Colon (tissue), 2 donors: ENCODE results near the gene ALLC.
"Not testable (repeated sequence)": the region's sequence is repeated elsewhere in the genome, so short reads cannot be mapped to it uniquely, and the experiment has no call there.

Experiments used
- FAIRE-seq: peaks from 2 replicates; lab custom pipeline; 2012; peaks lifted over from hg19 to GRCh38; lab: Jason Lieb, UNC
- donor health status: control.
- donor health status: control.

ALLC gene

DNA sequence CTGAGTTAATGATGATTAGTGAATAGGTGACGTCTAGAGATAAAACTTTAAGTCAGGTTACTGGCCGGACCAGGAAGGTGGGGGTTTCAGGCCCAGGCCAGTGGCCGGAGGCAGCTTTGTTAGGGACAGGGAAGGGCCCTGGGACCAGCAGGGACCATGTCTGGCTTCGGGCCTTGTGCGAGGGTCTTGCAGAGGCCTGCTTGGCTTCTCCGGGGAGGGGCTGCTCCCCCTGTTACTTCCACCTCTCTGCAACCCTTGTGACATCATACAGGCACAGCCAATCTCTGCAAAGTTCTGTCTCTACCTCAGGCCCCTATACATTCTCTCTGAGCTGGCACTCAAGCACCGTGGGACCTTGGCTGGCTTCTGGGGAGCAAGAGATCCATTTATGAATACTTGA, at the start of gene ALLC:
TSS of gene ALLC (plus strand) at position 320 of the 400 bp plus-strand sequence. CDS start 12,958 bp downstream, outside the sequence.
- FAIRE-seq: no peak

DNA sequence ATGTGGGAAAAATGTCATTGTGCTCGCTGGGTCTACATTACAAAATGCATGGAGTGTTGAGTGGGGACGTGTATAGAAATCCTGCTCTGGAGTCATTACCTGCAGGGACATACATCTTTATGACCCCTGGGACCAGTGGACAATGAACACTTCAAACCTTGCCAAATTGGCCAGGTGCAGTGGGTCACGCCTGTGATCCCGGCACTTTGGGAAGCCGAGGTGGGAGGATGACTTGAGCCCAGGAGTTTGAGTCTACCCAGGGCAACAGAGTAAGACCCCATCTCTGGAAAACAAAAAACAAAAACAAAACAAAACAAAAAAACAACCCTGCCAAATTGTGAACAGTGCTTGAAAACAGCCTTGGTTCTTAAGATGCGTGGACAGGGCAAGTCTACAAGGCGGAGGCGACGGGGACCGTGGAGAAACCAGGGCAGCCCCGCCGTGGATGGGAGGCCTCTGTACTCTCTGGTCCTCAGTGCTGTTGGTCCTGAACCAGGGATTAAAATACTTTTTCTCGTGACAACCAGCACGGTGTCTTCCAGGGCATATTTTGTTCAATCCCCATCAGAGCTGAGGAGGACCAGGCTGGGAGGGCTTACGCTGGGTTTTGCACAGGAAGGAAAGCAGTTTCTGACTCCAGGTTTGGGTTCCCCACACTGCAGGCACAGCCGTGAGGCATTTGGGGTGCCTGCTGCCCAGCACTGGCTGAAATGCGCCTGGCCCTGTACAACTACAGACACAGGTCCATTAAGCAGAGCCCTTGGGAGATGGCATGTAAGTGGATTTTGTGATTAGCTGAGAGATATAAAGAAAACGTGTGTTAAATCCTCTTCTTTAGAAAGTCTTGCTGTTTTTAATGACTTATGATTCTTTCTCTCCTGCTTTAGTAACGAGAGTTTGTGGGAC, 49.4 kb upstream of the ALLC start:
- FAIRE-seq: no peak

DNA sequence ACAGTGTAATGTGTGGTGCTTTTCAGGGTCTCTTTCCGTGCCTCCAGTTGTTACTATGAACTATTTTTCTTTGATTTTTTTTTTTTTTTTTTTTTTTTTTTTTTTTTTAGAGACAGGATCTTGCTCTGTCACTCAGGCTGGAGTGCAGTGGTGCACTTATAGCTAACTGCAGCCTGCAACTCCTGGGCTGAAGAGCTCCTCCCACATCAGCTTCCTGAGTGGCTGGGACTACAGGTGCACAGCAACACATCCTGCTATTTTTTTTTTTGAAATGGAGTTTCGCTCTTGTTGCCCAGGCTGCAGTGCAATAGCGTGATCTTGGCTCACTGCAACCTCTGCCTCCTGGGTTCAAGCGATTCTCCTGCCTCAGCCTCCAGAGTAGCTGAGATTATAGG, 48.7 kb upstream of the ALLC start:
- not testable (repeated sequence) for FAIRE-seq

DNA sequence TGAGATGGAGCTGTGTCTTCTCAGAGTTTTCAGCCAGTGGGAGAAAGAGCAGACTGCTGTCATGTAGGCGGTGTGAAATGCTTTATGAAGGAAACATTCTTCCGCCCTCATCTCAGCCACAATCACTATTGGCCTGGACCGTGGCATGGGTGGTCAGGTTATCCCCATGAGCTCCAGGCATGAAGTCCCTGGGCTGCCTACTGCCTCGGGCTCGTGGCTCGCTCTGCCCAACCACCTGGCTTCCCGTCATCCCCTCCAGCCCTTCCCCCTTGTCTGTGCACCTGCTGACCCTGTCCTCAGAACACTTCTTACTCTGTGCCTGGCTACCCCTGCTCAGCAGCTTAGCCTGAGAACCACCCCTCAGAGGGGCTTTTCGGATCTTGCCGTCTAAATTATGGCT, 47.6 kb upstream of the ALLC start:
- no peak for FAIRE-seq

DNA sequence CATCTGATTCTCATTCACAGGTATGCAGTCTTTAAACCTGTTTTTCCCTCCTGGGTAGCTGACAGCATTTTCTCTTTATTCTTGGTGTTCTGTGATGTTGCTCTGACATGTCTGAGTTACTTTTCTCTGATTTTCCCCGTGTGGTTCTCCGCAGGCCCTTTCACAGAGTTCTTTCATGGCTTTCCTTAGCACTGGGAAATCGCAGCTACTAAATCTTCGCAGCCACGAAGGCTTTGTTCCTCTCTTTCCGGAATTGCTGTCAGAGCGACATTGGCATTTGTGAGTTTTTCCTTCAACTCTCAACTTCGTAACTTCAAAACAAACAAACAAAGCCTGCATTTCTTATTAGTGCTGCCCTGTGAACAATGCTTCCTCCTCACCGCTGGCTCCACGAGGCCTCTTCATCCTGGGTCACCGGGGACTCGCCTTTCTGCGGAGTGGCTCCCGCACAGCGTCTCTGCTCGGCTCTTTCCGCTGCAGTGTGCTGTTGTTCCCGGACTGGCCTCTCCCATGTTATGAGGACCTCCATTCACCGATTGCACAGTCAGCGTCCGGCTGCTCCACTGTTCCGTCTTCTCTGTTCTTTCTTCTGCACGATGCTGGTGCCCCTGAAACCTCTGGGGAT, 47.0 kb upstream of the ALLC start:
- no peak for FAIRE-seq

DNA sequence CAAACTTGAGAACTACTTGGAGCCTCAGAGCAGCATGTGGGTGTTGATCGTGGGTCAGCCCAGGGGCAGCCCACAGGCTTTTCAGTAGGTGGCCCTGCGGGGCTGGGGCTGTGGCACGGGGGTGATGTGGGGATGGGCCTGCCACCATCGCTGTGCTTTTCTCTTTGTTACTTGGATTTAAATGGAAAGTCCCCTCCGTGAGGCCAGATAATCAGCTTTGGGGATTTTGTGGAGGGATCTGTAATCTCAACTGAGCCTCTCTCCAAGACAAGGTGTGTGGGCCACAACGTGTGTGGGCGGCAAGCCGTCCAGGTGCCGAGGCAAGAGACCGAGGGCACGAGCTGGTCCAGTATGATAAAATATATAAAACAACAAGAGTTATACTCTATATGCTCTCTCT, 46.4 kb upstream of the ALLC start:
- no peak for FAIRE-seq

DNA sequence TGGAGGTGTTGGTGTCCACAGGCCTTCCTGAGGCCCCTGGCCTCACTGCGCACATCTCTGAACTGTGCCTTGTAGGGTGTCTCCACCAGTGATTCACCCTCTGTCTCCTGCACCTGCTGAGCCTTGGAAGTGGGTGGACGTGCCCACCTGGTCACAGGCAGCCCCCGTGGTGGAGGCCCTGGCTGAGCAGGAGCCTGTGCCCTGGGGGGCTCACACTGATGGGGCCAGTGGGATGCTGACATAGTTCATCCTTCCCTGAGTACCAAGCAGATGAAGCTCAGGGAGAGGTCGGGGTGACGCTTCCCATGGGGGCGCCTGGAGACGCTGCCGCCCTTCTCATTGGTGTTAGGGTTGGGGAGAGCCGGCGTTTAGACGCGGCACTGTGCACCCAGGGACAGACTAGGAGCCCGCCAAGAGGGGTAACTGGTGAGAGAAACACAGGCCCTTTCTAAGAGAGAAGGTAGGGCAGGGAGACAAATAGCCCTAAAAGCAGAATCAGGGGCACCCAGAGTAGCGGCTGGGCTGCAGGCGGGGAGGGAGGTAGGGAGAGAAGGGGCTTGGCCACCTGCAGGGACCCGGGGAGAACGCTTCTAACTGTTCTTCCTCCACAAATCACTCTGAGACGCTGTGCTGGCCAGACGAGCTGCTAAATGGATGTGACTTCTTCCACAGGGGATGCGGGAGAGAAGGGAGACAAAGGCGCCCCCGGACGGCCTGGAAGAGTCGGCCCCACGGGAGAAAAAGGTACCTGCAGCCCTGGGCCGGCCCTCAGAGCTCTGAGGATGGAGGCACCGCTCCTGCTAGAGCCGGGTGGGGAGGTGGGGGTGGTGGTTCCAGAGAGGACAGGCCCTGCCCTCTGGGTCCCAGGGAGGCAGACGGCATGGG, 45.1 kb upstream of the ALLC start:
- no peak for FAIRE-seq

DNA sequence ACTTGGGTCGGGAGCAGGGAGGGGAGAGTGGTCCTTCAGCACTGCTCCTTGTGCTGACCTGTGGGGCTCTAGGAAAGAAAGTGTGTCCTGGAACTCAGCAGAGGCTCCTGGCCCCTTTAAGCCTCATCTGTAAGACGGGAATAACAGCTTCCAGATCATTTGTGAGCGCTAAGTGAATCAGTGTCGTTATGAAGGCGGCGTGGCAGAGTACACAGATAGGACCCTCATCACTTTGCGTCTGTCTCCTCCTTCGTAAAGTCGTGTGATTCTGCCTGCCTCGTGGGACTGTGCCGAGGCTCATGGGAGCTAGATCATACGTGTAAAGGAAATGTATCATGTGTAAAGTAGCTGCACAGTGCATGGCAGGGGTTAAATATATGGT, 44.5 kb upstream of the ALLC start:
- no peak for FAIRE-seq

DNA sequence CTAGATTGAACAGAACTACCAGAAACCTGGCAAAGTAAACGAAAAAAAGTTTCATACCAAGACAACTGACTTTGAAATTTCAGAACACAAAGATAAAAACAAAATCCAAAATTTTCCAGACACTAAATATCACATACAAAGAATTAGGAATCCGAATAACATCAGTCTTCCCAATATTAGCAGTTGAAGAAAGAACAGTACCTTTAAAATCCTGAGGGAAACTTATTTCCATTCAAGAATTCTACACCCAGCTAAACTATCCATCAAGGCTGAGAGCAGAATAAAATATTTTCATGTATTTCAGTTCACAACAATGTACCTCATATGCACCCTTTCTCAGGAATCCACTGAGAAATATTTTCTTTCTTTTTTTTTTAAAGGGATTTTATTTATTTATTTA, 43.3 kb upstream of the ALLC start:
- peak; percentile 75 for FAIRE-seq

DNA sequence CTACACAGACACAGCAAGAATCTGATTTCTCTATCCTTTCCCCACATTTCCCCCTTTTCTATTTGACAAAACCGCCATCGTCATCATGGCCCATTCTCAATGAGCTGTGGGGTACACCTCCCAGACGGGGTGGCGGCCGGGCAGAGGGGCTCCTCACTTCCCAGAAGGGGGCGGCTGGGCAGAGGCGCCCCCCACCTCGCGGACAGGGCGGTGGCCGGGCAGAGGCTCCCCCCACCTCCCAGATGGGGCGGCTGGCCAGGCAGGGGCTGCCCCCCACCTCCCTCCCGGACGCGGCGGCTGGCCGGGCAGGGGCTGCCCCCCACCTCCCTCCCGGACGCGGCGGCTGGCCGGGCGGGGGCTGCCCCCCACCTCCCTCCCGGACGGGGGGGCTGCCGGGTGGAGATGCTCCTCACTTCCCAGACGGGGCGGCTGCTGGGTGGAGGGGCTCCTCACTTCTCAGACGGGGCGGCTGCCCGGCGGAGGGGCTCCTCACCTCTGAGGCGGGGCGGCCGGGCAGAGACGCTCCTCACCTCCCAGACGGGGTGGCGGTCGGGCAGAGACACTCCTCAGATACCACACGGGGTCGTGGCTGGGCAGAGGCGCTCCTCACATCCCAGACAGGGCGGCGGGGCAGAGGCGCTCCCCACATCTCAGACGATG, 42.3 kb upstream of the ALLC start:
- FAIRE-seq: not testable (repeated sequence)

DNA sequence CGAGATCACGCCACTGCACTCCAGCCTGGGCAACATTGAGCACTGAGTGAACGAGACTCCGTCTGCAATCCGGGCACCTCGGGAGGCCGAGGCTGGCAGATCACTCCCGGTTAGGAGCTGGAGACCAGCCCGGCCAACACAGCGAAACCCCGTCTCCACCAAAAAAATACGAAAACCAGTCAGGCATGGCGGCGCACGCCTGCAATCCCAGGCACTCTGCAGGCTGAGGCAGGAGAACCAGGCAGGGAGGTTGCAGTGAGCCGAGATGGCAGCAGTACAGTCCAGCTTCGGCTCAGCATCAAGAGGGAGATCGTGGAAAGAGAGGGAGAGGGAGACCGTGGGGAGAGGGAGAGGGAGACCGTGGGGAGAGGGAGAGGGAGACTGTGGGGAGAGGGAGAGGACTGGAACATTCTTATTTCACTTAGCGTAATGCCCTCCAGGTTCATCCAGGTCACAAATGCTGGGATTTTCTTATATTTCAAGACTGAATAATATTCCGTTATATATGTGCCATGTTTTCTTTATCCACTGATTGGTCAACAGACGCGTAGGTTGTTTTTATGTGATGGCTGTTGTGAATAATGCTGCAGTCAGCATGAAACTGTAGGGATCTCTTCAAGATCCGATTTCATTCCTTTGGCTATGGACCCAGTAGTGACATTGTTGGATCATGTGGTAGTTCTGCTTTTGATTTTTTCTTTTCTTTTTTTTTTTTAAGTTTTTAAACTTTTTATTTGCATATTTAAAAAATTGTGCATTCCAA, 41.4 kb upstream of the ALLC start:
- FAIRE-seq: not testable (repeated sequence)

DNA sequence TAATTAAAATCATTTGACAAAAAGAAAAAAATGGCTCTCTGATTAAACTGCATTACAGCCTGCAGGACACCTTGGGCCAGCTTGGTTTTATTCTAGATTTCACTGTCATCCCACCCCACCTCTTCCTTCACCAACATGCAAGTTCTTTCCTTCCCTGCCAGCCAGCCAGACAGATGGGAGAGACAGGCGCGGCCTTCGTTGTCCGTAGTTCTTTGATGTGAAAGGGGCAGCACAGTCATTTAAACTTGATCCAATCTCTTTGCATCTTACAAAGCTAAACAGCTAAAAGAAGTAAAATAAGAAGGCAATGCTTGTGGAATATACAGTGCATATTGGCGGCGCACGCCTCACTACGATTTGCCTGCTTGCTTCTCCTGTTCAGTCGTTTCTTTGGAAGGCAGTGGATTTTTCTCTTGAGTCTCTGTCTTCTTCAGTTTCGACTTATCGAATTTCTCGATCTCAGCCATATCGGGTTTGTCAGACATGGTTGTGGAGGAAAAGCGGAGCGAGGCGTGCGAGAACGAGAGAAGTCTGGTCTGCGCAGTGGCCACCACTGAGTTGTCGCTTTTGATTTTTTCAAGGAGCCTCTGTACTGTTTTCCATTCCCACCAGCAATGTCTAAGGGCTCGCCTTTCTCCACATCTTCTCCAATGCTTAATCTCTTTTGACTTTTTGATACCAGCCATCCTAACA, 40.7 kb upstream of the ALLC start:
- no peak for FAIRE-seq

DNA sequence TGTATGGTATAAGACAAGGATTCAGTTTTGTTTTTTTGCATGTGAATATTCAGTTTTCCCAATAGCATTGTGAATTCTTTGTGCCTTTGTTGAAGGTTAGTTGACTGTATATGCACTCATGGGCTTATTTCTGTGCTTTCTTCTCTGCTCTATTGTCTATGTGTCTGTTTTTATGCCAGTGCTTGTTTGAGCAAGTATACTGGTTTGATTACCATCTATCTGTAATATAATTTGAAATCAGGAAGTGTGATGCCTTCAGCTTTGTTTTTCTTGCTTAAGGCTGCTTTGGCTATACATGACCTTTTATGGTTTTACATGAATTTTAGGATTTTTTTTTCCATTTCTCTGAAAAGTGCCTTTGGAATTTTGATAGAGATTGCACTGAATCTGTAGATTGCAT, 39.6 kb upstream of the ALLC start:
- no peak for FAIRE-seq

DNA sequence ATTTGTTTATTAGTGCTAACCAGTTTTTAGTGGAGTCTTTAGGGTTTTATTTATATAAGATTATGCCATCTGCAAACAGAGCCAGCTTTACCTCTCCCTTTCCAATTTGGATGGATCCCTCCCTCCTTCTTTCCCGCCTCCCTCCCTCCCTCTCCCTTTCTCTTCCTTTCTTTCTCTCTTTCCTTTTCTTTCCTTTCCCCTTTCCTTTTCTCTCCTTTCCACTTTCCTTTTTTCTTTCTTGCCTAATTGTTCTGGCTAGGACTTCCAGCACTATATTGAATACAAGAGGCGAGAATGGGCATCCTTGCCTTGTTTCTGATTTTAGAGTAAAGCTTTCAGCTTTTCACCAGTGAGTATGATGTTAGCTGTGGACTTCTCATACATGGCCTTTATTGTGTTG, 39.0 kb upstream of the ALLC start:
- FAIRE-seq: no peak

DNA sequence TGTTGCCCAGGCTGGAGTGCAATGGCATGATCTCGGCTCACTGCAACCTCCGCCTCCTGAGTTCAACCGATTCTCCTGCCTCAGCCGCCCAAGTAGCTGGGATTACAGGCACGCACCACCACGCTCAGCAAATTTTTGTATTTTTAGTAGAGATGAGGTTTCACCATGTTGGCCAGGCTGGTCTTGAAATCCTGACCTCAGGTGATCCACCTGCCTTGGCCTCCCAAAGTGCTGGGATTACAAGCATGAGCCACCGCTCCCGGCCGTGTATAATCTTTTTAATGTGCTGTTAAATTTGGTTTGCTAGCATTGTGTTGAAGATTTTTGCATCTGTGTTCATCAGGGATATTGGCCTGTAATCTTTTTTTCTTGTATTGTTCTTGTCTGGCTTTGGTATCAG, 38.3 kb upstream of the ALLC start:
- FAIRE-seq: not testable (repeated sequence)

DNA sequence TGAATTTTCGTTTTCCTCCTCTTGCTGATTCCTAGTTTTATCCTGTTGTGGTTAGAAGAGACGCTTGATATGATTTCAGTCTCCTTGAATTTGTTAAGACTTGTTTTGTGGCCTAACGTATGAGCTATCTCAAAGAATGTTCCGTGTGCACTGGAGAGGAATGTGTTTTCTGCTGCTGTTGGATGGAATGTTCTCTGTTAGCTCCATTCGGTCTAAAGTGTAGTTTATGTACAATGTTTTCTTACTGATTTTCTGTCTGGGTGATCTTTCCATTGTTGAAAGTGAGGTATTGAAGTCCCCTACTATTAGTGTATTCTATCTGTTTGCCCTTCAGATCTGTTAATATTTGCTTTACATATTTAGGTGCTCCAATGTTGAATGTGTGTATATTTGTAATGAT, 37.2 kb upstream of the ALLC start:
- no peak for FAIRE-seq

DNA sequence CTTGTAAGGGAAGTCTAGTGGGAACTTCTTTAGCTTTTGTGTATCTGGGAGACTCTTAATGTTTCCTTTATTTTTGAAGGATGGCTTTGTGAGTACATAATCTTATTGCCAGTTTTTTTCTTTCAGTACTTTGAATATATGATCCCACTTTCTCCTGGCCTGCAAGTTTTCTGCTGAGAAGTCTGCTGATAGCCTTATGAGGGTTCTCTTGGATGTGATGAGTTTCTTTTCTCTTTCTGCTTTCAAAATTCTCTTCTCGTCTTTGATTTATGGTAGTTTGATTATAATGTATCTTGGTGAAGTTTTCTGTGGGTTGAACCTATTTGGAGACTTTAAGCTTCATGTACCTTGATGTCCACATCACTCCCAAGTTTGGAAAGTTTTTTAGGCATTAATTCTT, 35.0 kb upstream of the ALLC start:
- no peak for FAIRE-seq

DNA sequence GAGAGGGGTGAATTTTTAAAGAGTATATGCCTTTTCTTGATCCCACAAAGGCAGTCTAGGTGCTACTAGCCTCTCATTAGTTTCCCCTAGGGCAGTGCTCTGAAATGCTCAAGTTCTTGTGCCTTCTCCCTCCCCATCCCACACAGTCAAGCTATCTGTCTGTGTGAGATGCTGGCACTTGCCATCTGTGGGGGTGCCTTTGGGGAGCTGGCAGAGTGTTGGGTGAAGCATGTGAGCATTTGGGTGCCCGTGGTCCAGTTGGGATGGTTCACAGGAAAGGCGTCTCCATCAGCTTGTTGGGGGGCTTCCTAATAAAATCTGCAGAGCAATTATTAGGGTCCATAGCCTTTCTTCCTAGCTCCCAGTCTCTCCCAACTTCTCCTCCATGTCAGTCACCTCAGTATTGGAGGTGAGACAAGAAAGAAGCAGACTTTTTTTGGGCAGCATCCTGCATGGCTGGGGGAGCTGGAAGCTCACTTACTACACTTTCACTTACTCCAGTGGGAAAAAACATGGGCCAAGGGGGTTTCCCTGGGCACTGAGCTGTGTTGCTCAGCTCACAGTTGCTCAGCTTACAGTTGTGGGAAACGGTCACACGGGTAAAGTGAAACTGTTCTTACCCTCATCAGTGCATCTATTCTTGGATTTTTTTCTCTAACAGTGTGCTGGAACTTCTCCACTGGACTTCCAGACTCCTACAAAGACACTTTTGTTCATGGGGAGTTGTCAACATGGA, 33.8 kb upstream of the ALLC start:
- no peak for FAIRE-seq

DNA sequence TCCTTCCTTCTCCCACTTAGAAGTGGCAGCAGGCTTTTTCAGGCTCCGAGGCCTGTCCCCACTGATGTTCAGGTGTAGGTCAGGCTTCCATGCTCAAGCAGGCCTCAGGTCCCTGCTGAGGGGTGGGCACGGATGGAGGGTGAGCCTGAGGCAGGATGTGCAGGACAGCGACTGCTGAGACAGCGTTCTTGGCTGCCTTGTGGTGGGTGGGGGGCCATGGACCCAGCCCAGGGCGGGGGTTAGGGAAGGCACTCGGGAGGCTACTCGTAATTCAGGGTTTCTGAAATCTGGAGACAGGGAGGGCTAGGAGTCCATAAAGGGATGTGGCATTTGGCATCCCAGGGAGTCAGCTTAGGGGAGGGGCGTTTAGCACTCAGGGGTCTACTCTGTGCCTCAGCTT, 32.8 kb upstream of the ALLC start:
- no peak for FAIRE-seq
